Measurements from ENCODE around the gene HGD. TPM values are rescaled to one million over a fixed set of nuclear protein-coding genes. Genes with fewer than 3 reads are reported as not detected.

Gene HGD
- polyA plus RNA-seq, 3 donors: 0.29 to 0.38 TPM; not detected in 1

DNA sequence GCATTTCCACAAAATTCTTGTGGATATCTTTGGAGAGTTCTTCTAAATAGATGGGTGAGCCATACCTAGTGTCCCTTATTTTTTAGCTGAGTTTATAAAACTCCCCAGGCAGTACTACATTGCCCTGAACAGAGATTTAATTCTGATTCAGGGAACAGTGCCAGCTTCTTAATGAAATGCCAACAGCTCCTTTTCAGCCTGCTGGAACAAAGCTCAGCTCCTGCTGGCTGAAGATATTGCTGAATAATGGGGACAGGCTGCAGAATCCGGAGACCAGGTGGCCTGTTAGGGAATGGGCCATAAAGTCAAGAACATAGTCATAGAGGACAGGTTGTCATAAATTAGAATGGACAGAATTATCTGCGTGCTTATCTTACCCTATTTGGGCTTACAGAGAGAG is 8.9 kb downstream of the HGD start:
- Mint-ChIP-seq H3K27me3 (ENCODE audit: low read depth in 3 of 3) (peaks cover 0 to 3% (median 3%) of the 10 kb centered on the region in 3 donors), H3K4me3 (no peak overlapping the region), H3K4me1 (peaks cover 6% of the 10 kb centered on the region), H3K36me3 (no peaks in the 10 kb centered on the region), H3K9me3 (peaks cover 0 to 4% (median 2%) of the 10 kb centered on the region in 7 donors), H3K27ac (no peak overlapping the region)
- DNase-seq: no peak
- Histone ChIP-seq H3K9ac (ENCODE audit: insufficient read depth, low read length, poor library complexity, severe bottlenecking) (no peak overlapping the region), H3K9me3 (replicated peaks in 1 of 2; ENCODE audit: control insufficient read depth in 1 of 2, insufficient read depth in 1 of 2, low read length in 2 of 2) (no peaks in the 10 kb centered on the region), H3K36me3 (replicated peaks in 1 of 2; ENCODE audit: control insufficient read depth in 1 of 2, insufficient read depth in 2 of 2, low read length in 2 of 2) (no peaks in the 10 kb centered on the region), H3K27me3 (ENCODE audit: control insufficient read depth in 2 of 2, insufficient read depth in 2 of 2, low read length in 2 of 2) (no peaks in the 10 kb centered on the region), H3K4me2 (replicated peaks; ENCODE audit: extremely low read depth, low read length, poor library complexity, severe bottlenecking) (no peak overlapping the region), H3K27ac (ENCODE audit: low read depth in 1 of 2, low read length in 2 of 2) (no peak overlapping the region), H3K79me2 (ENCODE audit: insufficient read depth, low read length) (no peaks in the 10 kb centered on the region), H3K4me1 (ENCODE audit: control insufficient read depth in 1 of 2, insufficient read depth in 2 of 2, low read length in 2 of 2) (peaks cover 4 to 5% of the 10 kb centered on the region in 2 donors), H3K4me3 (replicated peaks in 1 of 3; ENCODE audit: low read depth in 2 of 3, low read length in 3 of 3) (no peak overlapping the region), H2AFZ (ENCODE audit: insufficient read depth, low read depth, low read length, poor library complexity, severe bottlenecking) (no peak overlapping the region), H4K20me1 (ENCODE audit: insufficient read depth, low read length) (no peaks in the 10 kb centered on the region)
- 100% methylated on average over 1 of the region's 2 CpGs for WGBS (ENCODE audit: insufficient coverage)
- no peak for TF ChIP-seq CTCF (IDR thresholded peaks at IDR 0.05)
- intact Hi-C loops (cut with micrococcal nuclease): no loop called here

- Histone ChIP-seq H3K9me3 (replicated peaks in 1 of 2; ENCODE audit: control insufficient read depth in 1 of 2, insufficient read depth in 1 of 2, low read length in 2 of 2) (no peaks in the 10 kb centered on the region), H3K4me1 (ENCODE audit: control insufficient read depth in 1 of 2, insufficient read depth in 2 of 2, low read length in 2 of 2) (no peaks in the 10 kb centered on the region), H3K79me2 (ENCODE audit: insufficient read depth, low read length) (no peaks in the 10 kb centered on the region), H3K4me3 (replicated peaks in 1 of 3; ENCODE audit: low read depth in 2 of 3, low read length in 3 of 3) (no peak overlapping the region), H3K4me2 (replicated peaks; ENCODE audit: extremely low read depth, low read length, poor library complexity, severe bottlenecking) (no peak overlapping the region), H4K20me1 (ENCODE audit: insufficient read depth, low read length) (no peaks in the 10 kb centered on the region), H3K9ac (ENCODE audit: insufficient read depth, low read length, poor library complexity, severe bottlenecking) (no peak overlapping the region), H3K27me3 (ENCODE audit: control insufficient read depth in 2 of 2, insufficient read depth in 2 of 2, low read length in 2 of 2) (no peaks in the 10 kb centered on the region), H3K27ac (ENCODE audit: low read depth in 1 of 2, low read length in 2 of 2) (no peak overlapping the region), H2AFZ (ENCODE audit: insufficient read depth, low read depth, low read length, poor library complexity, severe bottlenecking) (no peak overlapping the region), H3K36me3 (replicated peaks in 1 of 2; ENCODE audit: control insufficient read depth in 1 of 2, insufficient read depth in 2 of 2, low read length in 2 of 2) (no peaks in the 10 kb centered on the region)
- peaks cover 0 to 3% (median 3%) of the 10 kb centered on the region in 3 donors for H3K27me3 Mint-ChIP-seq (ENCODE audit: low read depth in 3 of 3)
- no peaks in the 10 kb centered on the region for H3K4me1 Mint-ChIP-seq
- no peaks in the 10 kb centered on the region for H3K36me3 Mint-ChIP-seq
- H3K9me3 Mint-ChIP-seq: peaks cover 0 to 3% (median 1%) of the 10 kb centered on the region in 7 donors
- 86% methylated on average over 1 of the region's 2 CpGs for WGBS (ENCODE audit: insufficient coverage)
- DNase-seq: no peak
- intact Hi-C loops (cut with micrococcal nuclease): no loop called here
- no peak overlapping the region for H3K27ac Mint-ChIP-seq
- TF ChIP-seq CTCF (IDR thresholded peaks at IDR 0.05): no peak
- no peak overlapping the region for H3K4me3 Mint-ChIP-seq
These were observed 11.5 kb downstream of the HGD start for GRCh38 chr3:120670576-120670975.

Measured in CD14-positive monocyte (primary cell).